ENCODE measurements around the gene AUTS2.

The AUTS2 gene

GRCh38 chr7:70371652-70372051 lies 773.4 kb downstream of the AUTS2 start:
- H3K4me1 Mint-ChIP-seq = no peaks in the 10 kb centered on the region
- no peak overlapping the region for H3K27ac Mint-ChIP-seq
- H3K9me3 Mint-ChIP-seq = no peaks in the 10 kb centered on the region
- H3K4me3 Mint-ChIP-seq = no peak overlapping the region
- no peaks in the 10 kb centered on the region for H3K27me3 Mint-ChIP-seq
- no peak for ATAC-seq
- no peak for DNase-seq
- H3K36me3 Mint-ChIP-seq (ENCODE audit: low read depth) = no peaks in the 10 kb centered on the region

GRCh38 chr7:70372768-70373515 lies 774.7 kb downstream of the AUTS2 start:
- H3K4me3 Mint-ChIP-seq = no peak overlapping the region
- H3K36me3 Mint-ChIP-seq (ENCODE audit: low read depth) = no peaks in the 10 kb centered on the region
- H3K4me1 Mint-ChIP-seq = no peaks in the 10 kb centered on the region
- DNase-seq = no peak
- no peak for ATAC-seq
- H3K27me3 Mint-ChIP-seq = no peaks in the 10 kb centered on the region
- no peak overlapping the region for H3K27ac Mint-ChIP-seq
- H3K9me3 Mint-ChIP-seq = no peaks in the 10 kb centered on the region

- no peak for ATAC-seq
- Mint-ChIP-seq H3K9me3 (no peaks in the 10 kb centered on the region), H3K4me1 (no peaks in the 10 kb centered on the region), H3K4me3 (no peak overlapping the region), H3K27ac (no peak overlapping the region), H3K36me3 (ENCODE audit: low read depth) (no peaks in the 10 kb centered on the region), H3K27me3 (no peaks in the 10 kb centered on the region)
- no peak for DNase-seq
Observed at GRCh38 chr7:70374772-70375533, 776.7 kb downstream of the AUTS2 start.

GRCh38 chr7:70376561-70377031 lies 778.3 kb downstream of the AUTS2 start:
- Mint-ChIP-seq H3K4me3 (no peak overlapping the region), H3K36me3 (ENCODE audit: low read depth) (no peaks in the 10 kb centered on the region), H3K27me3 (no peaks in the 10 kb centered on the region), H3K4me1 (no peaks in the 10 kb centered on the region), H3K27ac (no peak overlapping the region), H3K9me3 (no peaks in the 10 kb centered on the region)
- DNase-seq (no peak), ATAC-seq (no peak)

- Mint-ChIP-seq H3K27me3 (no peaks in the 10 kb centered on the region), H3K27ac (no peak overlapping the region), H3K4me3 (no peak overlapping the region), H3K9me3 (no peaks in the 10 kb centered on the region), H3K4me1 (no peaks in the 10 kb centered on the region), H3K36me3 (ENCODE audit: low read depth) (no peaks in the 10 kb centered on the region)
- DNase-seq (no peak), ATAC-seq (no peak)
Observed at GRCh38 chr7:70377957-70378356, 779.7 kb downstream of the AUTS2 start.

GRCh38 chr7:70379210-70379609 lies 780.9 kb downstream of the AUTS2 start:
- ATAC-seq = no peak
- no peaks in the 10 kb centered on the region for H3K4me1 Mint-ChIP-seq
- H3K36me3 Mint-ChIP-seq (ENCODE audit: low read depth) = no peaks in the 10 kb centered on the region
- H3K27me3 Mint-ChIP-seq = no peaks in the 10 kb centered on the region
- no peak for DNase-seq
- H3K4me3 Mint-ChIP-seq = no peak overlapping the region
- H3K27ac Mint-ChIP-seq = no peak overlapping the region
- H3K9me3 Mint-ChIP-seq = no peaks in the 10 kb centered on the region

GRCh38 chr7:70380421-70381015 lies 782.2 kb downstream of the AUTS2 start:
- Mint-ChIP-seq H3K27me3 (no peaks in the 10 kb centered on the region), H3K9me3 (no peaks in the 10 kb centered on the region), H3K27ac (no peak overlapping the region), H3K4me3 (no peak overlapping the region), H3K4me1 (no peaks in the 10 kb centered on the region), H3K36me3 (ENCODE audit: low read depth) (no peaks in the 10 kb centered on the region)
- ATAC-seq (no peak), DNase-seq (no peak)

- no peak for DNase-seq
- no peaks in the 10 kb centered on the region for H3K36me3 Mint-ChIP-seq (ENCODE audit: low read depth)
- H3K4me3 Mint-ChIP-seq = no peak overlapping the region
- no peaks in the 10 kb centered on the region for H3K27me3 Mint-ChIP-seq
- no peak for ATAC-seq
- H3K9me3 Mint-ChIP-seq = no peaks in the 10 kb centered on the region
- no peak overlapping the region for H3K27ac Mint-ChIP-seq
- no peaks in the 10 kb centered on the region for H3K4me1 Mint-ChIP-seq
Observed at GRCh38 chr7:70383066-70383782, 784.9 kb downstream of the AUTS2 start.

- no peaks in the 10 kb centered on the region for H3K9me3 Mint-ChIP-seq
- no peak overlapping the region for H3K27ac Mint-ChIP-seq
- ATAC-seq = no peak
- no peak overlapping the region for H3K4me3 Mint-ChIP-seq
- no peaks in the 10 kb centered on the region for H3K36me3 Mint-ChIP-seq (ENCODE audit: low read depth)
- no peak for DNase-seq
- H3K4me1 Mint-ChIP-seq = no peaks in the 10 kb centered on the region
- no peaks in the 10 kb centered on the region for H3K27me3 Mint-ChIP-seq
Observed at GRCh38 chr7:70384024-70384423, 785.7 kb downstream of the AUTS2 start.

GRCh38 chr7:70384891-70385290 lies 786.6 kb downstream of the AUTS2 start:
- H3K36me3 Mint-ChIP-seq (ENCODE audit: low read depth) = no peaks in the 10 kb centered on the region
- DNase-seq = no peak
- no peak for ATAC-seq
- H3K9me3 Mint-ChIP-seq = no peaks in the 10 kb centered on the region
- no peak overlapping the region for H3K27ac Mint-ChIP-seq
- no peaks in the 10 kb centered on the region for H3K4me1 Mint-ChIP-seq
- H3K27me3 Mint-ChIP-seq = no peaks in the 10 kb centered on the region
- H3K4me3 Mint-ChIP-seq = no peak overlapping the region

- Mint-ChIP-seq H3K9me3 (no peaks in the 10 kb centered on the region), H3K4me3 (no peak overlapping the region), H3K27me3 (no peaks in the 10 kb centered on the region), H3K4me1 (no peaks in the 10 kb centered on the region), H3K27ac (no peak overlapping the region), H3K36me3 (ENCODE audit: low read depth) (no peaks in the 10 kb centered on the region)
- ATAC-seq = no peak
- DNase-seq = no peak
Observed at GRCh38 chr7:70387217-70387616, 788.9 kb downstream of the AUTS2 start.

- Mint-ChIP-seq H3K4me1 (no peaks in the 10 kb centered on the region), H3K4me3 (no peak overlapping the region), H3K27me3 (no peaks in the 10 kb centered on the region), H3K27ac (no peak overlapping the region), H3K36me3 (ENCODE audit: low read depth) (no peaks in the 10 kb centered on the region), H3K9me3 (no peaks in the 10 kb centered on the region)
- DNase-seq (no peak), ATAC-seq (no peak)
Observed at GRCh38 chr7:70389531-70390151, 791.4 kb downstream of the AUTS2 start.

- DNase-seq (no peak), ATAC-seq (no peak)
- no peaks in the 10 kb centered on the region for H3K9me3 Mint-ChIP-seq
- H3K27me3 Mint-ChIP-seq = no peaks in the 10 kb centered on the region
- no peaks in the 10 kb centered on the region for H3K36me3 Mint-ChIP-seq (ENCODE audit: low read depth)
- H3K4me1 Mint-ChIP-seq = no peaks in the 10 kb centered on the region
- no peak overlapping the region for H3K4me3 Mint-ChIP-seq
- no peak overlapping the region for H3K27ac Mint-ChIP-seq
Observed at GRCh38 chr7:70390251-70390650, 792.0 kb downstream of the AUTS2 start.

- DNase-seq = no peak
- H3K9me3 Mint-ChIP-seq = no peaks in the 10 kb centered on the region
- H3K36me3 Mint-ChIP-seq (ENCODE audit: low read depth) = no peaks in the 10 kb centered on the region
- H3K27me3 Mint-ChIP-seq = no peaks in the 10 kb centered on the region
- H3K4me3 Mint-ChIP-seq = no peak overlapping the region
- no peak for ATAC-seq
- H3K4me1 Mint-ChIP-seq = no peaks in the 10 kb centered on the region
- no peak overlapping the region for H3K27ac Mint-ChIP-seq
Observed at GRCh38 chr7:70392256-70392876, 794.1 kb downstream of the AUTS2 start.
